Colon (tissue), 2 donors: ENCODE data around the gene UBE2J1.
"Not testable (repeated sequence)": the region's sequence is repeated elsewhere in the genome, so short reads cannot be mapped to it uniquely, and the experiment has no call there.

Experiments
- FAIRE-seq: peaks from 2 replicates; lab custom pipeline; 2012; peaks lifted over from hg19 to GRCh38; lab: Jason Lieb, UNC
- donor health status: control.
- donor health status: control.

UBE2J1 gene

DNA sequence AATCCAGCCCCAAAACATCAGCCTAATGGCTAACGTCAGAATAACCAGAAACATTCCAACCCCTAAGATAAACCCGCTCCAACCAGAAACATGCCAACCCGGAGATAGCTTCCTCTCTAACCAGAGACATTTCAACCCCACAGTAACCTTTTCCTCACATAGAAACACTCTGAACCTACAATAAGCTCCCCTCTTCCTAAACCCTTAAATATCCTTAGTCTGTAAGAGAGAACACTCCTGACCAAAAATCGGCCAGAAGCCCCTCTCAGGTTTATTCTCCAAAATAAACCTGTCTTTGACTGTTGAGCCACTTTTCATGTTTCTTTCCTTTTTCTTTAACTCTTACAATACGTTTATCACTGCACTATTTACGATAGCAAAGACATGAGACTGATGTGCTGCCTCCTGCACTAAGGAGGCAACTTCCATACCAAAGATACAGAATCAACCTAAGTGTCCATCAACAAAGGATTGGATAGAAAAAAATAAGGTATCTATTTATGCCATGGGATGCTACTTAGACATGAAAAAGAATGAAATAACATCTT is 32.4 kb downstream of the UBE2J1 start:
- FAIRE-seq: no peak

DNA sequence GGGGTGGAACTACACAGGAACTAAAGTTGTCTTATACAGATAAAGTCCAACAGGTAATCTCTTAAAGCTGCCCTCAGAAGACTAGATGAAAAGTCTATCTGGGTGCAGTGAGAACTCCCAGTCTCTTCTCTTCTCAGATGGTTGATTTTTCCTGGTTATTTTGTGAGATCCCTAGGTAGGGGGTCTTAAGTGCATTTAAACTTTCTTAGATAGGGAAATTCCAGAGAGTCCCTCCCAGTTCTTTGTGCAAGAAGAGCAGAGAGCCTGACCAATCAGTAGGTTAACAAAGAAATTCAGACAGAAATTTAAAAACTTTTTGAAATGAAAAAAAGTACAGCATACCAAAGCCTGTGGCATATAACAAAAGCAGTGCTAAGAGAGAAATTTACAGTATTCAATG is 35.5 kb downstream of the UBE2J1 start:
- FAIRE-seq: no peak

DNA sequence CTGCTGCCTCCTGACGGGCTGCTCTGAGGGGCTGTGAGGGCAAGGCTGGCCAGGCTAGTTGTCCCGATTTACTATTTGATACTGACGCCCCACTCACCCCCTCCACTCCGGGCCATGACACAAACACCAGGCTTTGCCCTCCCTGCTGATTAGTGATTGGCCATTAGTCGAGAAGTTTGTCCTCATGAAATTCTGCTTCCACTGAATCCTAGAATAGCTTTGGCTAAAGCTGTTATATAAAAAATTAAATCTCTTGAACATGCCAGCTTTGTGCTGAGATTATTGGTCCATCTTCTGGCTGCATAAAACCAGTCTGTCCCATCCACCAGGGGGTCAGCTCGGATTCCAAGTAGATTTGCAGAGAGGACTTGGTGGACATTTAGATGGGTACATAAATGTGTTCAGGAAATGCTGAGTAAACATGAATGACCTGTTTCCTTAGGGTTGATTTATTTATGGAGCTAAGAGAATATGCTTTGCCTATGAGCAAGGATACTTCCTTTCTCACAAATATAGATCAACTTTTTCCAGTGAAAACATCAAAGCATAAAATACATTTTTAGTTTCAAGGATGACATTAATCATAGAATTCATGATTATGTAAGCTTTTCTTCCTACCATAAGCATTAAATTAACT is 37.2 kb downstream of the UBE2J1 start, which contains the start of gene GABRR2:
Gene GABRR2, minus strand, starts transcription at position 51 of the 637 bp plus-strand sequence. CDS start 134 bp downstream, outside the sequence.
- no peak for FAIRE-seq

DNA sequence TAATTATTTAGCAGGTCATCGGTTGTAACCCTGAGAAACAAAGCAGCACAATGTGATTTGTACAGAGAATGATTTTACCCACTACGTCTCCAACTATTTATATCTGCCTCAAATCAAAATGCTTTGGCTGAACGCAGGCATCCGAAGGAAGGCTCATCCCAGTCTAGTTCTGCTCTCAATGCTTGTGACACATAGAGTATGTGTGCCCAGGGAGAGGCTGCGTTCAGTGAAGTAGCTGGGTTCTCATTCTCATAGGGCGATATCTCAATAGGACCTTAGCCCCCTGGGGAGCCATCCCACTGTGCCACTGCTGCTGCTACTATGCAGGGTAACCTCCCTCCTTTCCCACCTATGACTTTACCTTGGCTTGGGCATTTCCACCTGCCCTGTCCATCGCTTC is 37.8 kb downstream of the UBE2J1 start:
- no peak for FAIRE-seq

DNA sequence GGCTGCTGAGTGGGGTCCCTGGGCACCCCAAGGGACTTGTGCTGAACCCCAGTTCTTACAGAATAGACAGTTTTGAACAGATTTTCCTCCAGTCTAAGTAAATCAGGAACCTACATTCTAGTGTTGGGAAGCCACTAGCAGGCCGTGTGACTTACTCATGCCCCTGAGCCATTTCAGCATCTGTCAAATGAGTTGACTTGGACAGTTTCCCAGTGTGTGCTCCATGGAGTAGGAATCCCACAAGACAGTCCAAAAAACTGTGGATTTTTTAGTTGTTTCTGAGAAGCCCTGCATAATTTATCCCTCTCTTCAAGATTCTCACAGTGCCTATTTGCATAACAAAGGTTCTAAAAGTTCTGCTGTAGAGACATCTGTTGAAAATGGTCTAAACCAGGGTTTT is 39.5 kb downstream of the UBE2J1 start:
- FAIRE-seq: no peak

DNA sequence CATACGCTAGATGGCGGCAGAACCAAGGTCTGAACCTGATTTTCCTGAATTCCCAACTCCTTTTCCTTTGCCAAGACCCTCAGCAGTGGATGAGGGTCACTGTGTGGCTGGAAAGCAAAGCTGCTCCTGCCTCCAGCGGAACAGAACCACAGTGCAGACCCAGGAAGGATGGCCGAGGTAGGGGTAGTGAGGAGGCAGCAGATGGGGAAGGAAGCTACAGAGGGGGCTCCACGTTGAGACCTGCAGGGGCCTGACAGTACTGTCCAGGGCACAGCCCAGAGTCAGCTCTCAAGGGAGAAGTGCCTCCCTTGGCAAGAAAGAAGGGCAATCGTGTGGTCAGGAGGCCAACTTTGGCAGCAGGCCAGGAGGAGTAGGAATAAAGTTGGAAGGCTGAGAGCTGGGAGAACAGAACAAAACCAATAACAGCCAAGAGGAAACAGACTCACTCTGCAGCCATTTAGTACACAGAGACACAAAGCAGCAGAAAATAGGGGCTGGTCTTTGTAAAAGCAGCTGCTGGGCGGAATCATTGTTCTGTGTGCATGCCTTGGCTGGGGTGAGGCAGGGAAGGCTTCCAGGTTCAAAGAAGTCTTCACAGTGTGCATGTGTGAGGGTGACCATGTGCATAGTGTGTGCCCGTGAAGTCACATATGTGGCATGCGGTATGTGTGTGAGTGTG is 40.5 kb downstream of the UBE2J1 start:
- no peak for FAIRE-seq

DNA sequence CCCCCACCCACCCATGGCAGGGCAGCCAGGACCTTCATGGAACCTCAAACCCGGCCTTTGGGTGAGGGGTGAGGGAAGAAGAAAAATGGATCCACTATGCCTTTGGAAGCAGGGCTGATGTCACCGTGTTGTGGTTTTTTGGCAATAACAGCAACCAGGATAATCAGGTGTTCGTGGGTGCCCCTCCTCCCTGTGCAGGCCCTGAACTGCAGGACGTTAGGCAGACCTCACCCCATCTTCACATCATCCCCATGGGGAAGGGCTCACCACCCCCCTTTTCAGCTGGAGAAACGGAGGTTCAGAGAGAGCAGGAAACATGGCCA is 41.0 kb downstream of the UBE2J1 start:
- no peak for FAIRE-seq

DNA sequence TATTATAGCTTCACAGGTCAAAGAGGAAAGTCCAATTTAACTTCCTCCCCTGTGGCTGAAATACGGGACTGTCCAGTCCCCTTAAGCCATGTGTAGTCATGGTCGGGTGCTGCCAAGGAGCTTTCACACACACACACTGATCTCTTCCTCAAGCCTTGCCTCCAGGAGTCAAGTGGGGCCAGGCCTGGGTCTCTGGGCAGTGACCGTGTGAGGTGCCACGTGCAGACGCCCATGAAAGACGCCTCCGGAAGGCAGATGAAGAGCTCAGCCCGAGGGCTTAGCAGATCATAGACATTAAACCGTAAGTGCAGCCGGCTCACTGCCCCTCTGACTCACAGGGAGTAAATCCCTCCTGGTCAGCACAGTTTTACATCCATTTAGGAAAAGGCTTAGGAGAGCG is 41.6 kb downstream of the UBE2J1 start:
- no peak for FAIRE-seq

DNA sequence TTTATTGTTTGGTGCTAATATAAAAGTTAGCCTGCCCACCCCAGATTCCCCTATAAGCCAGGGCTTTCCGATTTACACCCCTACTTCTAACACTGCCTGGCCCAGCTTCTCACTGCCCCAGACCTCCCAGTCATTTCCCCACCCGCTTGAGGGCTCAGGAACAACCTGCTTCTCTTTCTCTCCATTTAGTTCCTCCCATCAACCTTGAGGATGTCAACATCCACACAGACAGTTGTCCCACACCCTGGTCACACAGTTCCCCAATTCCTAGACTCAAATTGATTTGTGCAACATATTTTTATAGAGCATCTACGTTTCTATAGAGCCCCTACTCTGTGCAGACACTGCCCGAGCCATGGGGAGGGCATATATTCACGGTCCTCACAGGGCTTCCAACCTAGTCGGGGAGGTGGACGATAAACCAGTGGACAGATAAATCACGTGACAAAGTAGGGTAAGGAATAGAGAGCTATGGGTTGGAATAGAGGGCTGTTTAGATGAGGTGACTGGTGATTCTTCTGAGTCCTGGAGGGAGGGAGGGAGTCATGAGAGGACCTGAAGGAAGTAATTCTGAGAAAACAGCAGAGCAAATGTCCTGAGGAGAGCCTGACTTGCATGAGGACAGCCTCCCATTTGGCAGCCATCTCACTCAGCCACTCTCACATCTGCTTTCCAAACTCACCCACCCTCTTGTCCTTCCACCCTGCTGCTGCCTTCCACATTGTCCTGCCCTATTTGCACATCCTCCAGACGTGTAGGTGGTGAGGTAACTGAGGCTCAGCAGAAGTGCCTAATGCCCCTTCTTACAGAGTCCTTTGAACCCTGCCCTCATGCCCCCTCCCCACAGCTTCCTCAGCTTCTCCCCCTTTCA is 43.8 kb downstream of the UBE2J1 start:
- no peak for FAIRE-seq

DNA sequence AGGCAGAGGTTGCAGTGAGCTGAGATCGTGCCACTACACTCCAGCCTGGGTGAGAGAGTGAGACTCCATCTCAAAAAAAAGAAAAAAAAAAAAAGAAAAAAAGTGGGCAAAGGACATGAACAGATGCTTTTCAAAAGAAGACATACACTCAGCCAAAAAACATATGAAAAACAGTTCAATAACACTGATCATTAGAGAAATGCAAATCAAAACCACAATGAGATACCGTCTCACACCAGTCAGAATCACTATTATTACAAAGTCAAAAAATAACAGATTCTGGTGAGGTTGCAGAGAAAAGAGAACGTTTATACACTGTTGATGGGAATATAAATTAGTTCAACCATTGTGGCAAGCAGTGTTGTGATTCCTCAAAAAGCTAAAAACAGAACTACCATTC is 48.0 kb downstream of the UBE2J1 start:
- FAIRE-seq: not testable (repeated sequence)

DNA sequence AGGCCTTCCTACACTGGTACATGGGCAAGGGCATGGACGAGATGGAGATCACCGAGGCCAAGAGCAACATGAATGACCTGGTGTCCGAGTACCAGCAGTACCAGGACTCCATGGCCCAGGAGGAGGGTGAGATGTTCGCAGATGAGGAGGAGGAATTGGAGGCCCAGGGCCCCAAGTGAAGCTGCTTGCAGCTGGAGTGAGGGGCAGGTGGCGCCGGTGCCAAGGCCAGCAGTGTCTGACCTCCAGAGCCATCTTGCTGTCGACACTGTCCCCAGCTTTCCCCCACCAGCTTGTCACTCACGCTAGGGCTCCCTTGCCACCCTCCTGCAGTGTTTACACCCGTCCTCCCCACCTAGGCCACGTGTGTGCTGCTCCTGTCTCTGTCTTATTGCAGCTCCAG is 49.6 kb downstream of the UBE2J1 start:
- FAIRE-seq: no peak

DNA sequence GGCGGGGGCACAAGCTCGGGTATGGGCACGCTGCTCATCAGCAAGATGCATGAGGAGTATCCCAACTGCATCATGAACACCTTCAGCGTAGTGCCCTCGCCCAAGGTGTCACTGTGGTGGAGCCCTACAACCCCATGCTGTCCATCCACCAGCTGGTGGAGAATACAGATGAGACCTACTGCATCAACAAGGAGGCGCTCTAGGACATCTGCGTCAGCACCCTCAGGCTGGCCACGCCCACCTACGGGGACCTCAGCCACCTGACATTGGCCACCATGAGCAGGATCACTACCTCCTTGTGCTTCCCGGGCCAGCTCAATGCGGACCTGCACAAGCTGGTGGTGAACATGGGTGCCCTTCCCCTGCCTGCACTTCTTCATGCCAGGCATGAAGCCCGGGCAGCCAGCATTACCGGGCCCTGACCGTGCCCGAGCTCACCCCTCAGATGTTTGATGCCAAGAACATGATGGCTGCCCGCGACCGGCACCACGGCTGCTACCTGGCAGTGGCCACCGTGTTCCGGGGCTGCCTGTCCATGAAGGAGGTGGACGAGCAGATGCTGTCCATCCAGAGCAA is 50.2 kb downstream of the UBE2J1 start:
- no peak for FAIRE-seq

DNA sequence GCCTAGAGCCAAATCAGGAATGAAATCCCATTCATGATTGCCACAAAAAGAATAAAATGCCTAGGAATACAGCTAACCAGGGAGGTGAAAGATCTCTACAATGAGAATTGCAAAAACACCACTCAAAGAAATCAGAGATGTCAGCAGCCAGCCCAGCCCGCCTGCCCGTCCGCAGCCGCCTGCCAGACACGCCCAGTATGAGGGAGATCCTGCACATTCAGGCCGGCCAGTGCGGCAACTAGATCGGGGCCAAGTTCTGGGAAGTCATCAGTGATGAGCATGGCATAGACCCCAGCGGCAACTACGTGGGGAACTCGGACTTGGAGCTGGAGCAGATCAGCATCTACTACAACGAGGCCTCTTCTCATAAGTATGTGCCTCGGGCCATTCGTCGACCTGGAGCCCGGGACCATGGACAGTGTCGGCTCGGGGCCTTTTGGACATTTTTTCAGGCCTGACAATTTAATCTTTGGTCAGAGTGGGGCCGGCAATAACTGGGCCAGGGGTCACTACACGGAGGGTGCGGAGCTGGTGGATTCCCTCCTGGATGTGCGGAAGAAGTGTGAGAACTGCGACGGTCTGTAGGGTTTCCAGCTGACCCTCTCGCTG is 50.8 kb downstream of the UBE2J1 start:
- FAIRE-seq: no peak

DNA sequence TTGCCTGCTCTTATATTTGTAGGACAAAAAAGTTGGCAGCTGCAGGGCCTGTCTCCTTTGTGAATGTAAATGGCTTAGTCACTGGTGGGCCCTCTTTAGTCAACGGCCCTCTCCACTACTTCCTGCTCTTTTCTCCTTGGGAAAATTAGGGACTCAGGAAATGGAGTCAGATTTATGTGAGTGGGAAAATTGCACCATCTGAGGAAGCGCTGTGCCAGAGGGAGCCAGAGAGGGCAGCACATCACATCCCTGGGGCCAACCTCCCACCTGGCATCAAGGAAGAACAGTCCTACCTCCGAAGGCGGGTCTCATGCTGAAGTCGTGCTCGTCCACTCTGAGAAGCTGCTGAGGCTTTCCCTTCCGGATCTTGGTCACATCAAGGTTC is 53.1 kb downstream of the UBE2J1 start:
- FAIRE-seq: no peak

DNA sequence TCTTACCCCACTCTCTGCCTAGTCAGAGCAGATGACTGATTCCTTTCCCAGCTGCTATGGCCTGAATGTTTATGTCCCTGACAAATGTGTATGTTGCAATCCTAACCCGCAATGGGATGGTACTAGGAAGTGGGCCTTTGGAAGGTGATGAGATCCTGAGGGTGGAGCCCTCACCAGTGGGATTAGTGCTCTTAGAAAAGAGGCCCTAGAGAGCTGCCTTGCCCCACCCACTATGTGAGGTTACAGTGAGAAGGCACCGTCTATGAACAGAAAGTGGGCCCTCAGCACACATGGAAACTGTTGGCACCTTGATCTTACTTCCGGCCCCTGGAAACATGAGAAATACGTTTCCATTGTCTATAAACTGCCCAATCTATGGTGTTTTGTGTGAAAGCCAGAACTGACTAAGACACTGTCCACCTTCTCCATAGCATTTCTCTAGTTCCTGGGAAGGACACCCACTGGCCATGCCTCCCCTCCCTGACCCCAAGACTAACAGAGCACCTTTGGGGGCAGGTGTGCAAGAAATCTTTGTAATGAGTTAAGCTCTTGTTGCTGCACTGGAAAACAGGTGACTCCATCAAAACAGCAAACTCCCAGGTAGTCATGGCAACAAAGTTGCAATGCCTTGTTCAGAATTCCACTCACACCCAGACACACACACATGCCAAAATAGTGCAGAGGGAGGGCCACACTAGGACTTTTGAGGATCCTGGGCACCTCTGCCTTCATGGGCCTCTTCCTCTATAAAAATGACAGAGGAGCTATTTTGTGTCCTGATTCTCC is 53.6 kb downstream of the UBE2J1 start:
- no peak for FAIRE-seq

DNA sequence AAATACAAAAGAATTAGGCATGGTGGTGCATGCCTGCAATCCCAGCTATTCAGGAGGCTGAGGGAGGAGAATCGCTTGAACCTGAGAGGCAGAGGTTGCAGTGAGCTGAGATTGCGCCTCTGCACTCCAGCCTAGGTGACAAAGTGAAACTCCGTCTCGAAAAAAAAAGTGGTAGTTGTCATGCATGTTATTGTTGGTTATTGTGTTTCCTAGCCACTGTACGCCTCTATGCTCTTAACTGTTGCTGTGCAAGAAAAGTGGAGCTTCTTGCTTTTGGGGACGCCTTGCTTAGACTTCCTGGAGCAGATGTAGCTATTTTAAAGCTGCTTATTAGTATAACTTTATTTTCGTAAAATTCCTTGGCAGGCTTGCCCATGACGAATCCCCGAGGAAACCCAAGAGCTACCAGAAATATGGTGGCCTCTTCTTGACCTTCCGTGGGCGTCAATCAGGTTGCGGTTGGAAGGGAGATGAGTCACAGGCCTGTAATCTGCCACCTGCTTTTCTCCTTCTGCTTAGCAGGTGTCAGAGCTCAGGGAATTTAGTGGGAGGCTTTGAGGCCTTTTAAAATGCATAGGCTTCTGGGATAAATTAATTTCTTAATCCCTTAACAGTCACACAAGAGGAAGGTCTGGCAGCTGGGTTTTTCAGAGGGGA is 54.7 kb downstream of the UBE2J1 start:
- no peak for FAIRE-seq

DNA sequence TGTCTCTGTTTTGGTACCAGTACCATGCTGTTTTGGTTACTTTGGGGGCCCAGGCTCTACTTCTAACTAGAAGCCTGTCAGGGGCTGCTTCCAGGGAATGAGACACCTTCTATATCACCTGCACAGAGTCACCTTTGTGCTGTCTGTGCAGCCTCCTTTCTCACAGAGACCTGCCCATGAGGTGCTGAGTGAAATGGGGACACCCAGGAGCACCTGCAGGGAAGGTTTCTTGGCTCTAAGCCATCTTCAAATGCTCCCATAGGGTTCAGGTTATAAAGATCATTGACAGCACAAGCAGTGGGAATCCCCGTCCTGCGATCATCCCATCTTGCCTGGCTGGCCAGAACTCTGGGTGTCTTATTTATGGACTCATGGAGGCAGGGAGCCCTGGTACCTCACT is 56.5 kb downstream of the UBE2J1 start:
- FAIRE-seq: no peak

DNA sequence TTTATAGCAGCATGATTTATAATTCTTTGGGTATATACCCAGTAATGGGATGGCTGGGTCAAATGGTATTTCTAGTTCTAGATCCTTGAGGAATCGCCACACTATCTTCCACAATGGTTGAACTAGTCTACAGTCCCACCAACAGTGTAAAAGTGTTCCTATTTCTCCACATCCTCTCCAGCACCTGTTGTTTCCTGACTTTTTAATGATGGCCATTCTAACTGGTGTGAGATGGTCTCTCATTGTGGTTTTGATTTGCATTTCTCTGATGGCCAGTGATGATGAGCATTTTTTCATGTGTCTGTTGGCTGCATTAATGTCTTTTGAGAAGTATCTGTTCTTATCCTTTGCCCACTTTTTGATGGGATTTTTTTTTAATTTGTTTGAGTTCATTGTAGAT is 57.4 kb downstream of the UBE2J1 start:
- FAIRE-seq: not testable (repeated sequence)

DNA sequence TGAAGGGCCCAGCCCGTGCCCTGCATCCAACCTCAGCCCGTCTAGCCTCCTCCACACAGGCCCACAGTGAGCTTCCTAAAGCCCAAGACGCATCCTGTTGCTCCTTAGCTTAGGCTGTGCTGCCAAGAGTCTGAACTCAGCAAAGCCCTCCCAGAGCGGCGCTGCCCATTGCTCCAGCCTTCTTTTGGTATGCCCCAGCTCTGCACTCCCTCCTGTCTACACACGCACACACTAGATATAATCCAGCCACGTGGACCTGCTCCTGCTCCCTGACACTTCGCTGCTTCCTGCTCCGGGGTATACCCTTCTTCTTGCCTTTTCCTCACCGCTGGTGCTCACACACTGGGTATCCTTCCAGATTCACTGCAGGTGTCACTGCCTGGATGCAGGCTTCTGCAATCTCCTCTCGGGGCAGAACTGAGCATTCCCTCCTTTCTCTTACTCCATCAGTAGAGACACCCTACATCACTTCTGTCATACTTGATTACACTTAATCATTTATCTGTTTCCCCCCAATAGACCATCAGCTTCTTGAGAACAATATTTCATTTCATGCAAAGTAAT is 61.2 kb downstream of the UBE2J1 start:
- no peak for FAIRE-seq

DNA sequence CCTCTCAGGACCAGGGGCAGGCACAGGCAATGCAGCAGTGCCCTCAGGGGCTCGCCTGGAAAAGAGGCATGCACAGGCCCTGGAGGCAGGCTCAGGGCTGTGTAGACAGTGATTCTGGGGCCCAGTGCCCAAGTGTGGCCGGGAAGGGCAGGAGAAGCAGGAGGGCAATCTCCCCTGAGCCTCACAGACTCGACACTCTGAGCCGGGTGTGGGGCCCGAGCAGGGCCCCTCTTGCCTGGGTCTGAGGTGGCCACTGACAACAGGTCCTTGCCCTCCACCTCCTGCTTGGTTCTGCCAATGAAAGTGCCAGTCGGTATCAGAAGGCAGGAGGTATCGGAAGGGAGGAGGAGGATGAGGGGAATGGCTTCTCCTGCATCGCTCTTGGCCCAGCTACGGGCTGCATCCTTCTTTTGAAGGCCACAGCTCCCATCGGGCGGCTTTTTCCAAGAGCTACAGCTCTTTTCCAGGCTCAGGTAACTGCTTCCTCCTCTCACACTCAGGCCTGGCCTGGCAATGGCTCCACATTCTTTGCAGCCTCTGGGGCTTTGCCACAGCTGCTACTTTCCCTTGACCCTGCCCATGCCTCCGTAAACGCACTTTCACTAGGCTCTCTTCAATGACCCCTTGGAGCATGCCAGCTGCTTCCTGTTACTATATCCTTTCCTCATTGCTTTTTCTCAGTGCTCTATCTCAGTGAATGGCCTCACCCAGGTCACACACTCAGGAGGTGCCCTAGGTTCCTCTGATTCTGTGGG is 61.9 kb downstream of the UBE2J1 start:
- FAIRE-seq: no peak
